Esophagus (tissue), 2 donors: ENCODE data around the gene NEIL3. TPM values are rescaled to one million over a fixed set of nuclear protein-coding genes. Genes with fewer than 3 reads are reported as not detected.

ENCODE experiments used
- H3K27ac ChIP-seq, 2 donors: one replicate each; pipeline ENCODE4 v1.5.1; 2013; ENCODE audit warnings: low read depth in 2 of 2, mild to moderate bottlenecking in 2 of 2, inconsistent platforms in 1 of 2, low read length in 1 of 2, moderate library complexity in 1 of 2
- H3K27me3 ChIP-seq, 2 donors: one replicate each; pipeline ENCODE4 v1.6.1; 2013; ENCODE audit warnings: low read length in 2 of 2, control low read depth in 1 of 2, mild to moderate bottlenecking in 1 of 2; ENCODE audit not compliant: insufficient read depth in 2 of 2, control insufficient read depth in 1 of 2
- H3K36me3 ChIP-seq, 2 donors: one replicate each; pipeline ENCODE4 v1.6.1; 2013; ENCODE audit warnings: low read length in 1 of 2; ENCODE audit not compliant: control insufficient read depth in 2 of 2, insufficient read depth in 2 of 2
- H3K4me1 ChIP-seq, 2 donors: one replicate each; pipeline ENCODE4 v1.6.1; 2013; ENCODE audit warnings: low read length in 1 of 2; ENCODE audit not compliant: control insufficient read depth in 2 of 2, insufficient read depth in 2 of 2
- H3K4me3 ChIP-seq, 2 donors: one replicate each; pipeline ENCODE4 v1.5.1; 2013; ENCODE audit warnings: low read length in 2 of 2, mild to moderate bottlenecking in 2 of 2, low read depth in 1 of 2, moderate library complexity in 1 of 2
- H3K9me3 ChIP-seq, 2 donors: one replicate each; pipeline ENCODE4 v1.6.1; 2013; ENCODE audit warnings: mild to moderate bottlenecking in 2 of 2, low read depth in 1 of 2, low read length in 1 of 2, moderate library complexity in 1 of 2; ENCODE audit not compliant: control insufficient read depth in 2 of 2, insufficient read depth in 1 of 2
- WGBS, 2 donors: extraction: QIAGEN DNeasy Blood & Tissue Kit; methylation state at CpG; one replicate each; pipeline ENCODE4 v1.1.7; 2013; 5-methylcytosine and 5-hydroxymethylcytosine counted together
- polyA plus RNA-seq, 2 donors: library from polyadenylated mRNA; stranded (reverse); fragments of 200-250 nt; gene quantifications; one replicate each; pipeline ENCODE4 v1.2.3, GENCODE V29; 2013
- donor health status: healthy with polysubstance abuse.
- donor health status: Bipolar disorder and iron deficiency.

The NEIL3 gene
- polyA plus RNA-seq, 2 donors = 1.0 to 1.9 TPM

GRCh38 chr4:177315767-177316464, 6.2 kb downstream of the NEIL3 start:
- Histone ChIP-seq H3K27me3 (no peaks in the 10 kb centered on the region), H3K4me1 (no peaks in the 10 kb centered on the region), H3K4me3 (no peak overlapping the region), H3K9me3 (no peaks in the 10 kb centered on the region), H3K36me3 (no peaks in the 10 kb centered on the region), H3K27ac (no peak overlapping the region)
- WGBS, 2 donors = 68 to 75% methylated on average over 4 of the region's 4 CpGs

GRCh38 chr4:177320721-177321120, 11.0 kb downstream of the NEIL3 start:
- Histone ChIP-seq H3K4me3 (no peak overlapping the region), H3K27ac (no peak overlapping the region), H3K36me3 (no peaks in the 10 kb centered on the region), H3K9me3 (no peaks in the 10 kb centered on the region), H3K4me1 (no peaks in the 10 kb centered on the region), H3K27me3 (no peaks in the 10 kb centered on the region)
- WGBS, 2 donors = 90 to 93% methylated on average over 5 of the region's 5 CpGs

- Histone ChIP-seq H3K36me3 (no peaks in the 10 kb centered on the region), H3K27me3 (no peaks in the 10 kb centered on the region), H3K27ac (no peak overlapping the region), H3K4me3 (no peak overlapping the region), H3K4me1 (no peaks in the 10 kb centered on the region), H3K9me3 (no peaks in the 10 kb centered on the region)
- WGBS, 2 donors = 85 to 90% methylated on average over 3 of the region's 3 CpGs
These were observed 12.0 kb downstream of the NEIL3 start for GRCh38 chr4:177321647-177322046.

GRCh38 chr4:177322266-177322665, 12.6 kb downstream of the NEIL3 start:
- Histone ChIP-seq H3K27ac (no peak overlapping the region), H3K4me3 (no peak overlapping the region), H3K4me1 (no peaks in the 10 kb centered on the region), H3K9me3 (no peaks in the 10 kb centered on the region), H3K27me3 (no peaks in the 10 kb centered on the region), H3K36me3 (no peaks in the 10 kb centered on the region)
- 54 to 76% methylated on average over 7 of the region's 7 CpGs for WGBS, 2 donors

GRCh38 chr4:177322881-177323280, 13.2 kb downstream of the NEIL3 start:
- no peaks in the 10 kb centered on the region for H3K9me3 ChIP-seq
- 70 to 71% methylated on average over 3 of the region's 3 CpGs for WGBS, 2 donors
- no peaks in the 10 kb centered on the region for H3K4me1 ChIP-seq
- no peak overlapping the region for H3K27ac ChIP-seq
- H3K4me3 ChIP-seq = no peak overlapping the region
- H3K36me3 ChIP-seq = no peaks in the 10 kb centered on the region
- H3K27me3 ChIP-seq = no peaks in the 10 kb centered on the region

- Histone ChIP-seq H3K4me3 (no peak overlapping the region), H3K9me3 (no peaks in the 10 kb centered on the region), H3K27me3 (no peaks in the 10 kb centered on the region), H3K4me1 (no peaks in the 10 kb centered on the region), H3K27ac (no peak overlapping the region), H3K36me3 (no peaks in the 10 kb centered on the region)
- 83 to 88% methylated on average over 1 of the region's 1 CpG for WGBS, 2 donors
These were observed 13.7 kb downstream of the NEIL3 start for GRCh38 chr4:177323416-177323815.

- H3K27ac ChIP-seq = no peak overlapping the region
- H3K4me3 ChIP-seq = no peak overlapping the region
- no peaks in the 10 kb centered on the region for H3K4me1 ChIP-seq
- no peaks in the 10 kb centered on the region for H3K9me3 ChIP-seq
- no peaks in the 10 kb centered on the region for H3K36me3 ChIP-seq
- H3K27me3 ChIP-seq = no peaks in the 10 kb centered on the region
- WGBS, 2 donors = 80 to 94% methylated on average over 4 of the region's 4 CpGs
These were observed 22.4 kb downstream of the NEIL3 start for GRCh38 chr4:177332119-177332518.

GRCh38 chr4:177339477-177340374, 30.1 kb downstream of the NEIL3 start:
- WGBS, 2 donors = 38 to 43% methylated on average over 5 of the region's 5 CpGs
- Histone ChIP-seq H3K36me3 (no peaks in the 10 kb centered on the region), H3K4me1 (no peaks in the 10 kb centered on the region), H3K27ac (no peak overlapping the region), H3K27me3 (no peaks in the 10 kb centered on the region), H3K4me3 (no peak overlapping the region), H3K9me3 (no peaks in the 10 kb centered on the region)

- no peak overlapping the region for H3K4me3 ChIP-seq
- H3K36me3 ChIP-seq = no peaks in the 10 kb centered on the region
- H3K9me3 ChIP-seq = no peaks in the 10 kb centered on the region
- no peaks in the 10 kb centered on the region for H3K27me3 ChIP-seq
- no peaks in the 10 kb centered on the region for H3K4me1 ChIP-seq
- no peak overlapping the region for H3K27ac ChIP-seq
- 96 to 100% methylated on average over 8 of the region's 8 CpGs for WGBS, 2 donors
These were observed 38.7 kb downstream of the NEIL3 start for GRCh38 chr4:177348348-177348747.
